SKM-1 treated with dmso at 0.1 percent for 144 hours (cell line): ENCODE measurements around the gene DDHD1.
"Not testable (repeated sequence)": the region's sequence is repeated elsewhere in the genome, so short reads cannot be mapped to it uniquely, and the experiment has no call there.

Source experiments
- DNase-seq: peaks from one replicate; lab custom pipeline; 2025; ENCODE audit not compliant: unreplicated experiment; lab: John Stamatoyannopoulos, UW

Gene DDHD1

GRCh38 chr14:53152184-53152886, 788 bp downstream of the DDHD1 start:
- DNase-seq, result no peak

GRCh38 chr14:53151523-53152183, 1.5 kb downstream of the DDHD1 start:
- no peak for DNase-seq

GRCh38 chr14:53149668-53150316, 3.3 kb downstream of the DDHD1 start:
- no peak for DNase-seq

- no peak for DNase-seq
These were observed 4.5 kb downstream of the DDHD1 start for GRCh38 chr14:53148671-53149070.

- DNase-seq, result no peak
These were observed 5.2 kb downstream of the DDHD1 start for GRCh38 chr14:53147893-53148292.

- DNase-seq, result no peak
These were observed 5.9 kb downstream of the DDHD1 start for GRCh38 chr14:53147208-53147607.

GRCh38 chr14:53146739-53147138, 6.4 kb downstream of the DDHD1 start:
- no peak for DNase-seq

GRCh38 chr14:53144244-53144643, 8.9 kb downstream of the DDHD1 start:
- DNase-seq, result no peak

- DNase-seq, result no peak
These were observed 12.5 kb downstream of the DDHD1 start for GRCh38 chr14:53140585-53140984.

- no peak for DNase-seq
These were observed 15.4 kb downstream of the DDHD1 start for GRCh38 chr14:53137568-53138203.

- DNase-seq, result not testable (repeated sequence)
These were observed 22.6 kb downstream of the DDHD1 start for GRCh38 chr14:53130491-53130890.

GRCh38 chr14:53128303-53129028, 24.7 kb downstream of the DDHD1 start:
- no peak for DNase-seq

GRCh38 chr14:53127832-53128231, 25.3 kb downstream of the DDHD1 start:
- DNase-seq, result no peak

GRCh38 chr14:53127151-53127550, 26.0 kb downstream of the DDHD1 start:
- DNase-seq, result no peak

GRCh38 chr14:53126731-53127130, 26.4 kb downstream of the DDHD1 start:
- DNase-seq, result no peak

- DNase-seq, result no peak
These were observed 28.3 kb downstream of the DDHD1 start for GRCh38 chr14:53124786-53125185.

- not testable (repeated sequence) for DNase-seq
These were observed 31.7 kb downstream of the DDHD1 start for GRCh38 chr14:53121419-53121818.

GRCh38 chr14:53117479-53117878, 35.6 kb downstream of the DDHD1 start:
- not testable (repeated sequence) for DNase-seq

GRCh38 chr14:53113989-53114388, 39.1 kb downstream of the DDHD1 start:
- DNase-seq, result no peak

GRCh38 chr14:53110096-53110495, 43.0 kb downstream of the DDHD1 start:
- DNase-seq, result no peak
